SK-N-SH (cell line): ENCODE data around the gene KCNJ15. TPM values are rescaled to one million over a fixed set of nuclear protein-coding genes. Genes with fewer than 3 reads are reported as not detected.

Experiments used
- CTCF ChIA-PET: fragments of 300-600, 350-600 bp; formaldehyde crosslinking; extraction: SDS; loops from one replicate; lab custom pipeline; 2021; lab: Yijun Ruan, JAX
- POLR2A ChIA-PET: fragments of 350-600 bp; sonication (Branson Sonifier 250); formaldehyde crosslinking; extraction: SDS; loops from one replicate; lab custom pipeline; 2020; ENCODE audit warnings: antibody characterized with exemption, inconsistent platforms; lab: Yijun Ruan, JAX
- DNase-seq: peaks from one replicate; pipeline ENCODE4 v3.0.0; 2012
- H2AFZ ChIP-seq: fragments of 200-600 bp; sonication (generic); 2 replicates; pipeline ENCODE4 v1.8.1; 2016; ENCODE audit warnings: antibody characterized with exemption, mild to moderate bottlenecking, low read depth
- H3F3A ChIP-seq: fragments of 200-600 bp; sonication (generic); replicated peaks from 2 replicates; pipeline ENCODE3; 2016; ENCODE audit warnings: antibody characterized with exemption, mild to moderate bottlenecking; ENCODE audit not compliant: insufficient read depth
- H3K27ac ChIP-seq, 2 experiments: fragments of 200-500 bp in 1 of 2; fragments of 200-600 bp in 1 of 2; sonication (Bioruptor generic) in 1 of 2; sonication (generic), shearing (Covaris generic) in 1 of 2; 2 replicates each; pipeline versions ENCODE4 v1.5.1 to v1.6.1; 2014 to 2016; ENCODE audit warnings: low read depth in 2 of 2, inconsistent platforms in 1 of 2, low read length in 1 of 2, mild to moderate bottlenecking in 1 of 2, mixed read lengths in 1 of 2
- H3K27me3 ChIP-seq: fragments of 200-600 bp; sonication (generic), shearing (Covaris generic); 2 replicates; pipeline ENCODE4 v1.6.1; 2016; ENCODE audit warnings: mixed run types; ENCODE audit not compliant: insufficient read depth
- H3K36me3 ChIP-seq, 2 experiments: fragments of 200-500 bp in 1 of 2; fragments of 200-600 bp in 1 of 2; sonication (Bioruptor generic) in 1 of 2; sonication (generic) in 1 of 2; replicated peaks in 1 of 2; 2 replicates each; pipeline versions ENCODE3 to v1.5.1; 2014 to 2016; ENCODE audit warnings: low read length in 1 of 2, mild to moderate bottlenecking in 1 of 2; ENCODE audit not compliant: insufficient read depth in 2 of 2, control insufficient read depth in 1 of 2
- H3K4me1 ChIP-seq, 2 experiments: fragments of 200-500 bp in 1 of 2; fragments of 200-600 bp in 1 of 2; sonication (Bioruptor generic) in 1 of 2; sonication (generic), shearing (Covaris generic) in 1 of 2; 2 replicates each; pipeline versions ENCODE4 v1.5.1 to v1.6.1; 2014 to 2016; ENCODE audit warnings: low read depth in 1 of 2, low read length in 1 of 2, mixed run types in 1 of 2; ENCODE audit not compliant: insufficient read depth in 2 of 2, control insufficient read depth in 1 of 2
- H3K4me2 ChIP-seq: fragments of 200-600 bp; sonication (generic), shearing (Covaris generic); 2 replicates; pipeline ENCODE4 v1.6.1; 2017; ENCODE audit warnings: mixed run types
- H3K4me3 ChIP-seq, 2 experiments: fragments of 200-500 bp in 1 of 2; fragments of 200-600 bp in 1 of 2; sonication (Bioruptor generic) in 1 of 2; sonication (generic), shearing (Covaris generic) in 1 of 2; 2 replicates each; pipeline versions ENCODE4 v1.5.1 to v1.8.1; 2014 to 2016; ENCODE audit warnings: low read depth in 2 of 2, inconsistent platforms in 1 of 2, low read length in 1 of 2, mild to moderate bottlenecking in 1 of 2, mixed read lengths in 1 of 2, moderate library complexity in 1 of 2
- H3K79me2 ChIP-seq: fragments of 200-600 bp; sonication (generic); 2 replicates; pipeline ENCODE4 v1.8.1; 2017; ENCODE audit warnings: mild to moderate bottlenecking; ENCODE audit not compliant: insufficient read depth
- H3K9ac ChIP-seq: fragments of 200-600 bp; sonication (generic); 2 replicates; pipeline ENCODE4 v1.6.1; 2017; ENCODE audit warnings: mixed run types
- H3K9me2 ChIP-seq: fragments of 200-600 bp; sonication (generic); 2 replicates; pipeline ENCODE4 v1.6.1; 2017; ENCODE audit warnings: mixed run types
- H3K9me3 ChIP-seq: fragments of 200-600 bp; sonication (generic); 2 replicates; pipeline ENCODE4 v1.6.1; 2017; ENCODE audit warnings: mixed run types, mild to moderate bottlenecking, moderate library complexity
- H4K20me1 ChIP-seq: fragments of 200-600 bp; sonication (generic); 2 replicates; pipeline ENCODE4 v1.6.1; 2017; ENCODE audit warnings: mild to moderate bottlenecking, mixed run types; ENCODE audit not compliant: insufficient read depth
- CHD2 ChIP-seq: fragments of 150-350 bp; IDR thresholded peaks from 2 replicates; pipeline ENCODE4 v1.6.1; 2018; ENCODE audit warnings: low read length; ENCODE audit not compliant: partially characterized antibody
- EP300 ChIP-seq, 2 experiments: IDR thresholded peaks; 2 replicates each; pipeline versions ENCODE4 v1.4.0 to v1.6.1; 2012; ENCODE audit warnings: borderline replicate concordance in 1 of 2, low read depth in 1 of 2, low read length in 1 of 2
- EZH2phosphoT487 ChIP-seq: fragments of 200-600 bp; sonication (generic); IDR thresholded peaks from 2 replicates; pipeline ENCODE4 v1.6.1; 2017; ENCODE audit warnings: low read depth, mixed run types, mild to moderate bottlenecking, antibody characterized with exemption, moderate library complexity, borderline replicate concordance
- FOXJ3 ChIP-seq: sonication (generic); formaldehyde crosslinking; IDR thresholded peaks from 2 replicates; pipeline ENCODE4 v1.5.1; 2020; ENCODE audit warnings: mild to moderate bottlenecking, missing genetic modification reagents
- GATA2 ChIP-seq: sonication (generic); formaldehyde crosslinking; IDR thresholded peaks from 2 replicates; pipeline ENCODE4 v1.5.0; 2020; ENCODE audit warnings: mild to moderate bottlenecking, missing genetic modification reagents
- JUND ChIP-seq: IDR thresholded peaks from 2 replicates; pipeline ENCODE4 v1.4.0; 2012
- MXI1 ChIP-seq: IDR thresholded peaks from 2 replicates; pipeline ENCODE4 v1.6.1; 2012; ENCODE audit warnings: mild to moderate bottlenecking, low read depth, low read length, improper control_type of control experiment
- NFIC ChIP-seq: IDR thresholded peaks from 2 replicates; pipeline ENCODE4 v1.4.0; 2012; ENCODE audit warnings: borderline replicate concordance
- POLR2AphosphoS5 ChIP-seq: IDR thresholded peaks from 2 replicates; pipeline ENCODE4 v1.6.1; 2012; ENCODE audit warnings: low read depth, low read length
- RFX5 ChIP-seq: IDR thresholded peaks from 2 replicates; pipeline ENCODE4 v1.6.1; 2012; ENCODE audit warnings: mild to moderate bottlenecking, improper control_type of control experiment, low read length
- TAF1 ChIP-seq: IDR thresholded peaks from 2 replicates; pipeline ENCODE4 v1.6.1; 2012; ENCODE audit warnings: low read depth, mild to moderate bottlenecking, low read length, moderate library complexity, borderline replicate concordance
- WGBS: methylation state at CpG from one replicate; pipeline ENCODE4 v1.1.6; 2017; ENCODE audit warnings: low lambda C conversion rate; 5-methylcytosine and 5-hydroxymethylcytosine counted together
- polyA plus RNA-seq, 3 experiments: library from polyadenylated mRNA; depleted of rRNA; stranded (reverse); fragments of >200 nt; gene quantifications; 2 replicates each; pipeline ENCODE4 v1.2.3, GENCODE V29; 2012
- TF ChIP-seq, protein P1 (sequence below): IDR thresholded peaks from 2 replicates; pipeline ENCODE4 v1.4.0; 2012; ENCODE audit warnings: low read depth, borderline replicate concordance
- TF ChIP-seq, protein P2 (sequence below): IDR thresholded peaks from 2 replicates; pipeline ENCODE4 v1.4.0; 2012; ENCODE audit warnings: low read depth
- TF ChIP-seq, protein P3 (sequence below): IDR thresholded peaks from 2 replicates; pipeline ENCODE4; 2012
- TF ChIP-seq, protein P4 (sequence below): IDR thresholded peaks from 2 replicates; pipeline ENCODE4 v1.6.1; 2012; ENCODE audit warnings: mild to moderate bottlenecking, low read depth, low read length, moderate library complexity
- TF ChIP-seq, protein P5 (sequence below): fragments of 150-350 bp; IDR thresholded peaks from 2 replicates; pipeline ENCODE4 v1.6.1; 2017; ENCODE audit warnings: antibody characterized with exemption, low read length, low read depth, borderline replicate concordance

Gene KCNJ15
- polyA plus RNA-seq, 1 of the 3 experiments (the other 2 are of a cell fraction) = 0.03 TPM

DNA sequence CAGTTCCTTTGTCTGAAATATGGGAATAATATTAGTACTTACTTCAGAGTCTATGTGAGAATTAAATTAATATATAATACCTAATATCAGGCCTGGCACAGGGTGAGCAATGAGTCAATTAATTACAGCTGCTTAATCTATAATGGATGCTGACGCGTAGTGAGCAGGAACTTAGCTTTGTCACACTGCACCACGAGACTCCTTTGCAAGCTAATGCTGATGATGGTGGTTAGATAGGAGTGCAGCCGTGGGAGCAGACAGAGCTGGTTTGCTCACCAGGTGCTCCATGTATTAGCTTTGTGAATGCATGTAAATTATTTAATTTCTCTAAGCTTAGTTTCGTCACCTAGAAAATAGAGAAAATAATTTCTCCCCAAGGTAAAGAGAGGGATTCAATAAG is 35.1 kb downstream of the KCNJ15 start:
- Histone ChIP-seq H3K36me3 (no peaks in the 10 kb centered on the region), H3K4me3 (no peak overlapping the region), H3K4me1 (peaks cover 0 to 2% of the 10 kb centered on the region in 2 experiments; a peak in 1 of 4 replicates), H2AFZ (no peak overlapping the region), H3K9ac (no peak overlapping the region), H3F3A (no peaks in the 10 kb centered on the region), H4K20me1 (no peaks in the 10 kb centered on the region), H3K4me2 (no peak overlapping the region), H3K27me3 (no peaks in the 10 kb centered on the region), H3K9me2 (no peaks in the 10 kb centered on the region), H3K79me2 (no peaks in the 10 kb centered on the region), H3K27ac (no peak overlapping the region), H3K9me3 (no peaks in the 10 kb centered on the region)
- CTCF ChIA-PET = interaction anchor here (1.1 kb wide), 1 partner anchor 63 kb away, joined by 3 read pairs; no protein-coding TSS in a partner anchor
- no peak for DNase-seq
- TF ChIP-seq POLR2AphosphoS5 (no peak), MXI1 (no peak), CHD2 (no peak), JUND (no peak), NFIC (no peak), FOXJ3 (CRISPR knock-in tag) (no peak), TAF1 (no peak), RFX5 (no peak), EZH2phosphoT487 (no peak), GATA2 (CRISPR knock-in tag) (no peak), EP300 (IDR thresholded peaks at IDR 0.05; ENCODE audit: borderline replicate concordance in 1 of 2, low read depth in 1 of 2, low read length in 1 of 2) (no peak)
- TF ChIP-seq, protein P1, sequence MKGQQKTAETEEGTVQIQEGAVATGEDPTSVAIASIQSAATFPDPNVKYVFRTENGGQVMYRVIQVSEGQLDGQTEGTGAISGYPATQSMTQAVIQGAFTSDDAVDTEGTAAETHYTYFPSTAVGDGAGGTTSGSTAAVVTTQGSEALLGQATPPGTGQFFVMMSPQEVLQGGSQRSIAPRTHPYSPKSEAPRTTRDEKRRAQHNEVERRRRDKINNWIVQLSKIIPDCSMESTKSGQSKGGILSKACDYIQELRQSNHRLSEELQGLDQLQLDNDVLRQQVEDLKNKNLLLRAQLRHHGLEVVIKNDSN = no peak
- TF ChIP-seq, protein P2, sequence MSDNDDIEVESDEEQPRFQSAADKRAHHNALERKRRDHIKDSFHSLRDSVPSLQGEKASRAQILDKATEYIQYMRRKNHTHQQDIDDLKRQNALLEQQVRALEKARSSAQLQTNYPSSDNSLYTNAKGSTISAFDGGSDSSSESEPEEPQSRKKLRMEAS = no peak
- TF ChIP-seq, protein P3, sequence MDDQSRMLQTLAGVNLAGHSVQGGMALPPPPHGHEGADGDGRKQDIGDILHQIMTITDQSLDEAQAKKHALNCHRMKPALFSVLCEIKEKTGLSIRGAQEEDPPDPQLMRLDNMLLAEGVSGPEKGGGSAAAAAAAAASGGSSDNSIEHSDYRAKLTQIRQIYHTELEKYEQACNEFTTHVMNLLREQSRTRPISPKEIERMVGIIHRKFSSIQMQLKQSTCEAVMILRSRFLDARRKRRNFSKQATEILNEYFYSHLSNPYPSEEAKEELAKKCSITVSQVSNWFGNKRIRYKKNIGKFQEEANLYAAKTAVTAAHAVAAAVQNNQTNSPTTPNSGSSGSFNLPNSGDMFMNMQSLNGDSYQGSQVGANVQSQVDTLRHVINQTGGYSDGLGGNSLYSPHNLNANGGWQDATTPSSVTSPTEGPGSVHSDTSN = no peak
- TF ChIP-seq, protein P4, sequence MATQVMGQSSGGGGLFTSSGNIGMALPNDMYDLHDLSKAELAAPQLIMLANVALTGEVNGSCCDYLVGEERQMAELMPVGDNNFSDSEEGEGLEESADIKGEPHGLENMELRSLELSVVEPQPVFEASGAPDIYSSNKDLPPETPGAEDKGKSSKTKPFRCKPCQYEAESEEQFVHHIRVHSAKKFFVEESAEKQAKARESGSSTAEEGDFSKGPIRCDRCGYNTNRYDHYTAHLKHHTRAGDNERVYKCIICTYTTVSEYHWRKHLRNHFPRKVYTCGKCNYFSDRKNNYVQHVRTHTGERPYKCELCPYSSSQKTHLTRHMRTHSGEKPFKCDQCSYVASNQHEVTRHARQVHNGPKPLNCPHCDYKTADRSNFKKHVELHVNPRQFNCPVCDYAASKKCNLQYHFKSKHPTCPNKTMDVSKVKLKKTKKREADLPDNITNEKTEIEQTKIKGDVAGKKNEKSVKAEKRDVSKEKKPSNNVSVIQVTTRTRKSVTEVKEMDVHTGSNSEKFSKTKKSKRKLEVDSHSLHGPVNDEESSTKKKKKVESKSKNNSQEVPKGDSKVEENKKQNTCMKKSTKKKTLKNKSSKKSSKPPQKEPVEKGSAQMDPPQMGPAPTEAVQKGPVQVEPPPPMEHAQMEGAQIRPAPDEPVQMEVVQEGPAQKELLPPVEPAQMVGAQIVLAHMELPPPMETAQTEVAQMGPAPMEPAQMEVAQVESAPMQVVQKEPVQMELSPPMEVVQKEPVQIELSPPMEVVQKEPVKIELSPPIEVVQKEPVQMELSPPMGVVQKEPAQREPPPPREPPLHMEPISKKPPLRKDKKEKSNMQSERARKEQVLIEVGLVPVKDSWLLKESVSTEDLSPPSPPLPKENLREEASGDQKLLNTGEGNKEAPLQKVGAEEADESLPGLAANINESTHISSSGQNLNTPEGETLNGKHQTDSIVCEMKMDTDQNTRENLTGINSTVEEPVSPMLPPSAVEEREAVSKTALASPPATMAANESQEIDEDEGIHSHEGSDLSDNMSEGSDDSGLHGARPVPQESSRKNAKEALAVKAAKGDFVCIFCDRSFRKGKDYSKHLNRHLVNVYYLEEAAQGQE = no peak
- TF ChIP-seq, protein P5, sequence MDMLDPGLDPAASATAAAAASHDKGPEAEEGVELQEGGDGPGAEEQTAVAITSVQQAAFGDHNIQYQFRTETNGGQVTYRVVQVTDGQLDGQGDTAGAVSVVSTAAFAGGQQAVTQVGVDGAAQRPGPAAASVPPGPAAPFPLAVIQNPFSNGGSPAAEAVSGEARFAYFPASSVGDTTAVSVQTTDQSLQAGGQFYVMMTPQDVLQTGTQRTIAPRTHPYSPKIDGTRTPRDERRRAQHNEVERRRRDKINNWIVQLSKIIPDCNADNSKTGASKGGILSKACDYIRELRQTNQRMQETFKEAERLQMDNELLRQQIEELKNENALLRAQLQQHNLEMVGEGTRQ = no peak
- POLR2A ChIA-PET = no interaction called here
- WGBS = 72% methylated on average over 5 of the region's 5 CpGs
